Measurements from ENCODE around the gene UGCG. TPM values are rescaled to one million over a fixed set of nuclear protein-coding genes. Genes with fewer than 3 reads are reported as not detected.
"Not testable (repeated sequence)": the region's sequence is repeated elsewhere in the genome, so short reads cannot be mapped to it uniquely, and the experiment has no call there.

The UGCG gene
- total RNA-seq, 4 donors from 2014 or later, result 3.8 to 62.6 (median 29.9) TPM

- H3K4me3 ChIP-seq, result peak overlapping the region in 1 of 4 donors; percentile 10
- peak overlapping the region in 2 of 4 donors; percentile 32 to 94 for H3K27ac ChIP-seq
- in situ Hi-C loops (cut with MboI; ENCODE audit: low pct_ligation_motif_present in 1 of 4, low pct_unique_long_range_greater_than_20kb in 1 of 4, low sequenced_read_pairs in 3 of 4), result no loop called here
These were observed 3.7 kb downstream of the UGCG start for GRCh38 chr9:111900151-111900857.

GRCh38 chr9:111900858-111901612 is 4.4 kb downstream of the UGCG start:
- Histone ChIP-seq H3K4me1 (peaks cover 16 to 73% (median 45%) of the 10 kb centered on the region in 4 donors), H3K4me3 (no peak overlapping the region), H3K27ac (peak overlapping the region in 2 of 4 donors; percentile 12 to 32), H3K9me3 (no peaks in the 10 kb centered on the region), H3K27me3 (no peaks in the 10 kb centered on the region), H3K36me3 (no peaks in the 10 kb centered on the region)
- in situ Hi-C loops (cut with MboI; ENCODE audit: low pct_ligation_motif_present in 1 of 4, low pct_unique_long_range_greater_than_20kb in 1 of 4, low sequenced_read_pairs in 3 of 4) (no loop called here), intact Hi-C loops (cut with DNase I; ENCODE audit: low total_unique reads) (no loop called here)
- WGBS, 2 donors (ENCODE audit: low coverage in 1 of 2), result 57 to 75% methylated on average over 5 to 15 of the region's 15 CpGs
- DNase-seq, result no peak
- TF ChIP-seq POLR2AphosphoS5 (IDR thresholded peaks at IDR 0.05) (no peak), CTCF (IDR thresholded peaks at IDR 0.05) (no peak), EP300 (IDR thresholded peaks at IDR 0.05; ENCODE audit: low read depth) (no peak), POLR2A (IDR thresholded peaks at IDR 0.05) (no peak)

More at GRCh38 chr9:111900151-111900857, 3.7 kb downstream of the UGCG start:
- WGBS, 2 donors (ENCODE audit: low coverage in 1 of 2), result 69 to 76% methylated on average over 4 to 6 of the region's 6 CpGs
- TF ChIP-seq EP300 (IDR thresholded peaks at IDR 0.05; ENCODE audit: low read depth), result no peak
- no peak for TF ChIP-seq CTCF (IDR thresholded peaks at IDR 0.05)
- TF ChIP-seq POLR2AphosphoS5 (IDR thresholded peaks at IDR 0.05), result no peak
- no peak for TF ChIP-seq POLR2A (IDR thresholded peaks at IDR 0.05)
- no peaks in the 10 kb centered on the region for H3K9me3 ChIP-seq
- H3K27me3 ChIP-seq, result no peaks in the 10 kb centered on the region
- H3K4me1 ChIP-seq, result peaks cover 16 to 74% (median 52%) of the 10 kb centered on the region in 4 donors
- intact Hi-C loops (cut with DNase I; ENCODE audit: low total_unique reads), result no loop called here
- H3K36me3 ChIP-seq, result no peaks in the 10 kb centered on the region
- no peak for DNase-seq

DNA sequence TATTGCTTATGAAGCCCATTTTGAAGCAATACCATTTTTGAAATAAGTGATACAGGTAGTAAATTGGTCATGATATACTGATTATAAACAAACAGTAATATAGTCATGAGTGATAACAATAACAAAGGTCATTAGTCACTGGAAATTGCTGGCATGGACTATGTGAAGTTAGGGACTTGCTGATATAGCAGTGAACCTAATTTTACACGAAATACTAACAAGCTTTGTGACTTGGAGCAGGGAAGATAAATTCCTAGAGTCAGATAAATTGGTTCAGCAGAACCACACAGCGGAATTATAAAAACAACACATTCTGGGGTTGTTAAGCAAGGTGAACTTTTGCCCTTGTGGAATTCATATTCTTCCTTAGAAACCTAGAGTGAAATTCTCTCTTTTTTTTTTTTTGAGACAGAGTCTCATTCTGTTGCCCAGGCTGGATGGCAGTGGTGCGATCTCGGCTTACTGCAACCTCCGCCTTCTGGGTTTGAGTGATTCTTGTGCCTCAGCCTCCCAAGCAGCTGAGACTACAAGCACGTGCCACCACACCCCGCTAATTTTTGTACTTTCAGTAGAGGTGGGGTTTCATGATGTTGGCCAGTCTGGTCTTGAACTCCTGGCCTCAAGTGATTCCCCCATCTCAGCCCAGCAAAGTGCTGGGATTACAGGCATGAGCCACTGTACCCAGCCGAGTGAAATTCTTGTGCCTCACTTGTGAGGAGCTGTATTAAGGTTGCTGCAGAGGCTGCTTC is 6.0 kb downstream of the UGCG start:
- Histone ChIP-seq H3K36me3 (no peaks in the 10 kb centered on the region), H3K9me3 (no peaks in the 10 kb centered on the region), H3K4me1 (peaks cover 18 to 85% (median 42%) of the 10 kb centered on the region in 4 donors), H3K27ac (no peak overlapping the region), H3K4me3 (no peak overlapping the region), H3K27me3 (no peaks in the 10 kb centered on the region)
- intact Hi-C loops (cut with DNase I; ENCODE audit: low total_unique reads), result no loop called here
- no peak for TF ChIP-seq POLR2A (IDR thresholded peaks at IDR 0.05)
- no peak for TF ChIP-seq EP300 (IDR thresholded peaks at IDR 0.05; ENCODE audit: low read depth)
- no peak for TF ChIP-seq POLR2AphosphoS5 (IDR thresholded peaks at IDR 0.05)
- TF ChIP-seq CTCF (IDR thresholded peaks at IDR 0.05), result no peak
- no peak for DNase-seq
- in situ Hi-C loops (cut with MboI; ENCODE audit: low pct_ligation_motif_present in 1 of 4, low pct_unique_long_range_greater_than_20kb in 1 of 4, low sequenced_read_pairs in 3 of 4), result no loop called here
- WGBS, 2 donors (ENCODE audit: low coverage in 1 of 2), result 79 to 82% methylated on average over 6 to 8 of the region's 8 CpGs

DNA sequence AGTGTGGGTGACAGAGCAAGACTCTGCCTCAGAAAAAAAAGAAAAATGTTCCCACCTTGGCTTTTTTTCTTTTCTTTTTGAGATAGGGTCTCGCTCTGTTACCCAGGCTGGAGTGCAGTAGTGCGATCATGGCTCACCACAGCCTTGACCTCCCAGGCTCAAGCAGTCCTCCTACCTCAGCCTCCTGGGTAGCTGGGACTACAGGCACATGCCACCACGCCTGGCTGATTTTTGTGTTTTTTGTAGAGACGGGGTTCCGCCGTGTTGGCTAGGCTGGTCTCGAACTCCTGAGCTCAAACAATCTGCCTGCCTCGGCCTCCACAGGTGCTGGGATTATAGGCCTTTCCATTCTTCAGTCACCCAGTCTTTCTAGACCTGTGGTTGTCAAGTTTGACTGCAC is 6.9 kb downstream of the UGCG start:
- DNase-seq; H3K27me3 ChIP-seq; H3K4me3 ChIP-seq; H3K27ac ChIP-seq; intact Hi-C loops (cut with DNase I; ENCODE audit: low total_unique reads); in situ Hi-C loops (cut with MboI; ENCODE audit: low pct_ligation_motif_present in 1 of 4, low pct_unique_long_range_greater_than_20kb in 1 of 4, low sequenced_read_pairs in 3 of 4); H3K9me3 ChIP-seq; H3K36me3 ChIP-seq: not testable (repeated sequence)
- WGBS, 2 donors (ENCODE audit: low coverage in 1 of 2), result 90% methylated on average over 8 of the region's 8 CpGs; no CpG with 5 or more reads in 1 of the 2 donors
- peaks cover 21 to 93% (median 44%) of the 10 kb centered on the region in 4 donors for H3K4me1 ChIP-seq

Data from transverse colon (tissue), 4 donors.